HTERT RPE-1 (cell line): ENCODE data around the gene SH3BP5.

Experiments
- in situ Hi-C: fragments of 300-500 bp; cut with MboI; formaldehyde crosslinking; loops from 4 replicates; pipeline ENCODE4 v1.14.3; 2020; ENCODE audit warnings: low sequenced_read_pairs

The SH3BP5 gene

GRCh38 chr3:15326673-15327072 is 5.7 kb downstream of the SH3BP5 start:
- in situ Hi-C loops = no loop called here

- in situ Hi-C loops = no loop called here
Measured at GRCh38 chr3:15326037-15326436, 6.3 kb downstream of the SH3BP5 start.

GRCh38 chr3:15325228-15325627 is 7.2 kb downstream of the SH3BP5 start:
- in situ Hi-C loops = no loop called here

- in situ Hi-C loops = no loop called here
Measured at GRCh38 chr3:15324379-15324808, 8.0 kb downstream of the SH3BP5 start.

DNA sequence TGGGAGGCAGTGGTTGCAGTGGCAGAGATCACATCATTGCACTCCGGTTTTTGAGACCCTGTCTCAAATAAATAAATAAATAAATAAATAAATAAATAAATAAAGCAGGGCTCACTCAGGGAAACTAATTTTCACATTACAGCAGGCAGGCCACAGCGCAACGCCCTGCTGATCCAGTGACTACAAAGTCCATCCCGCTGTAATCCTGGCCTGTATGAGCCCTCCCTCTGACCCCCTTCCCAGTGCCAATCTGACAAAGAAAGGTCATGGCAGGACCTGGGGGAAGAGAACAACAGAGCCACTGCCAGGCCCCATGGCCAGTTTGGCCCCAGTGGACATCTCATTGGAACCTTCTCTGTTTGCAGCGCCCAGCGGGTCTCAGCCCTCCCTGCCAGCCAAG is 9.3 kb downstream of the SH3BP5 start:
- in situ Hi-C loops = no loop called here

DNA sequence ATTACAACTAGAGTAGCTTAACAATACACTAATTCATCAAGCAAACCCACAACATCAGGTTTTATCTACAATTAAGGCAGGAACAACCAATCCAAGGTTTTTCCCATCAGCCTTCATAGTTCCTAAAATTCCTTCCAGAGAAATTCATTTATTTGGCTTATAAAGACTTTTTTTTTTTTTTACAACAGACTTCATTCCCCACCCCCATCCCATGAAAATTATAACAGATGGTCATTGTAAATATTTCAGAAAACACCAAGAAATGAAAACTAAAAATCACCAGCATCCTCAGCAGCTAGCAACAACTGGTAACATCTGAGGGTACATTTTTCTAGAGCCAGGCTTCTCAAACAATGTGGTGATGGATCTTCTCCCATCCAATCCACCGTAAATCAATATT is 11.0 kb downstream of the SH3BP5 start:
- in situ Hi-C loops = no loop called here

DNA sequence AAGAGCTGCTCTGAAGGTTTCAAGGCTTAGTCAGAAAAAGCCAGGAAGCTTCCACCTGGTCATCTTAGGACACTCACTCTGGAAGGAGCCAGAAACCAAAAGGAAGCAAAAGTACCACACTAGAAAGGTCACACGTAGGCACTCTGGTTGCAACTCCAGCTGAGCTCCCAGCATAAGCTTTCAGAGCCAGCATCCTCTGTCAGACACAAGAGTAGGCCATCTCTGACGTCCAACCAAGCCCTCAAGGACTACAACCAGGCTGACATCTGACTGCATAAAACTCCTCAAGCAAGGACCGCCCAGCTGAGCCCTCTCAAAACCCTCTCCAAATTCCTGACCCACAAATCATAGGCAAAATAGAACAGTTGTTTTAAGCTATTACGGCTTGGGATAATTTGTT is 12.8 kb downstream of the SH3BP5 start:
- in situ Hi-C loops = no loop called here

- in situ Hi-C loops = no loop called here
Measured at GRCh38 chr3:15319136-15319535, 13.2 kb downstream of the SH3BP5 start.

GRCh38 chr3:15318661-15319060 is 13.7 kb downstream of the SH3BP5 start:
- in situ Hi-C loops = no loop called here

DNA sequence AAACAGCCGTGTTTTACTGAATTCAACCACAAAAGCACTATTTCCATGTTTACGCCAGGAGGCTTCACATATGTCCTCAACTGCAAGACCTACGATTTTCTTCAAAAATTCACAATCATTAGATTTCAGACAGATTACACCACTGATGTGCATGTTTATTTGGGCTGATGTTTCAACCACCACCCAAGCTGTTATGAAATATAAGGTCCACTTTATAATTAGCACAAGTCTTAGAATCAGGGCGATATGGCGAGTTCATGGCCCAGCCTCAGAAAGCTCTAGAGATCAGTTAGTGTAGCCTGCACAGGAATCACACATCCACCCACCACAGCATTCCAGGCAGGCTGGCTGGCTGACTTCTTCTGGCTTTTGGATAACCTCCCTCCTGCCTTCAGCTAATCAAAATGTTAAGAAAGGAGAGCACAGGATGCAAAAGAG is 15.4 kb downstream of the SH3BP5 start:
- in situ Hi-C loops = no loop called here

GRCh38 chr3:15315003-15315402 is 17.4 kb downstream of the SH3BP5 start:
- in situ Hi-C loops = no loop called here

- in situ Hi-C loops = no loop called here
Measured at GRCh38 chr3:15314276-15314675, 18.1 kb downstream of the SH3BP5 start.

- in situ Hi-C loops = no loop called here
Measured at GRCh38 chr3:15313461-15313860, 18.9 kb downstream of the SH3BP5 start.

- in situ Hi-C loops = no loop called here
Measured at GRCh38 chr3:15312550-15312949, 19.8 kb downstream of the SH3BP5 start.

- in situ Hi-C loops = no loop called here
Measured at GRCh38 chr3:15310491-15311370, 21.7 kb downstream of the SH3BP5 start.

- in situ Hi-C loops = no loop called here
Measured at GRCh38 chr3:15309662-15310335, 22.6 kb downstream of the SH3BP5 start.

GRCh38 chr3:15307580-15307979 is 24.8 kb downstream of the SH3BP5 start:
- in situ Hi-C loops = no loop called here

DNA sequence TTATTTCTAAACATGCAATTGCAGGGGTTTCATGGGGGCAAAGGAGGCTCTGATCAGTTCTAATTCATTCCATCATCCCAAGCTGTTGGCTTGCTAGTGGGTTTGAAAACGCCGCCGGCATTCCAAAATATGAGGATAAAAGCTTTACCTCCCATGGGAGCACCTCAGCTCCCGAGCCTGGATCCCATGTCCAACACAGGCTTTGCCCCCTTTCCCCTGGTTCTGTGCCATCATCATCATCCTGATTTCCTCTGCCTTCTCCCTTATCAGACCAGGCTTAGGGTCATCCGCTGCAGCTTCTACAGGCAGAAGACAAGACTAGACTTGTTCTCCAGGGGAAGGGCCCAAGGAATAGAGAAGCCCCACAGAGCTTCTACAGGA is 25.4 kb downstream of the SH3BP5 start:
- in situ Hi-C loops = no loop called here

DNA sequence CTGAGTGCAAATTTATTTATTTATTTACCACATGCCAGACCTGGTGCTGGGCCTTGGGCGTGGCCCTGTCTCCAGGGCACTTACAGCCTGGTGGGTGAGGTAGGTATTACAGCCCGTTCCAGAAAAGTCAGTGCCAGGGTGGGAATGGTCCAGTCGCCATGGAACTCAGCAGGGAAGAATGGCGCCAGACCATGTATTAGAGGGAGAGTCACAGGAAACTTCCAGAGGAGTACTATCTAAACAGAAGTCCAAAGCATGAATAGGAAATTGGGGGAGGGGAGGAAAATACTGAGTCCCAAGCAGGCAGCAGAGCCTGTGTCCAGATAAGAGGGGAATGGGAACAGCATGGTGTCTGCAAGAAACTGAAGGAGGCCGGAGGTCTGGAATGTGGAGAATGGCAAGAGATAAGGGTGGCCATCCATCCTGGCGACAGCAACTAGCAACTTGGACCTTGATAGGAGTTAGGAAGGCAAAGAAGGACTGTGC is 27.0 kb downstream of the SH3BP5 start:
- in situ Hi-C loops = no loop called here

GRCh38 chr3:15303728-15304127 is 28.7 kb downstream of the SH3BP5 start:
- in situ Hi-C loops = no loop called here

- in situ Hi-C loops = no loop called here
Measured at GRCh38 chr3:15303216-15303615, 29.2 kb downstream of the SH3BP5 start.

DNA sequence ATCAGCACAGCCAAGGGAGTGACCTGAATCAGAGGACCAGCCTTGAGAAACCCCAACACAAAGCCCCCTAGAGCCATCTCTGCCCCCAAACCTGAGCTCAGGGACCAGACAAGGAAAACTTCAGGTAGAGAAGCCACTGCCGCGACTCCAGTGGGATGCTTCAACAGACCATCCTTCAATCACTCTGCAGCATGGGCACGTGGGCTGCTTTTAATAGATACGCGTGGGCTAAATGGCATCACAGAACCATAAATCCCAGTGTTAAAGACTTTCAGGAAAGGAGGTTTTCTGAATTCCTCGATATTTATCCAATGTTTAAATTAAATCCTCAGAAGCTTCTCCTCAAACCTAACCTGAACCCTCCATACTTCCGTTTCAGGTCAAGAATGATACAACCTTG is 30.6 kb downstream of the SH3BP5 start:
- in situ Hi-C loops = no loop called here
